Naive thymus-derived CD8-positive, alpha-beta T cell (primary cell): ENCODE data around the gene UPK3B. TPM values are rescaled to one million over a fixed set of nuclear protein-coding genes. Genes with fewer than 3 reads are reported as not detected.
"Not testable (repeated sequence)": the region's sequence is repeated elsewhere in the genome, so short reads cannot be mapped to it uniquely, and the experiment has no call there.

ENCODE experiments used
- ATAC-seq, 2 donors: fragments of 150-1000 bp; cut with Tn5 transposase in 1 of 2; sonication (Bioruptor Pico), chemical (Tn5 transposase) in 1 of 2; 1 replicate in 1 of 2; 2 replicates in 1 of 2; pipeline ENCODE4 v1.10.0; 2021; ENCODE audit warnings: mild to moderate bottlenecking in 2 of 2, moderate library complexity in 2 of 2
- POLR2A ChIA-PET: fragments of 350-600 bp; sonication (Branson Sonifier 250); formaldehyde crosslinking; loops from one replicate; lab custom pipeline; 2021; ENCODE audit warnings: antibody characterized with exemption; lab: Charles Lee
- DNase-seq, 10 donors: peaks; one replicate each; pipeline versions ENCODE4 v3.0.0 to v3.0.0-alpha.2; 2020 to 2022
- H3K27ac Mint-ChIP-seq, 10 donors: one replicate each; pipeline ENCODE4 v1.8.0; 2020 to 2022; ENCODE audit warnings: mild to moderate bottlenecking in 10 of 10, mixed read lengths in 10 of 10, moderate library complexity in 4 of 10, inconsistent platforms in 1 of 10
- H3K27me3 Mint-ChIP-seq, 5 donors: one replicate each; pipeline ENCODE4 v1.8.0; 2021 to 2022; ENCODE audit warnings: mixed read lengths in 5 of 5
- H3K36me3 Mint-ChIP-seq, 3 donors: one replicate each; pipeline ENCODE4 v1.8.0; 2020 to 2022; ENCODE audit warnings: mixed read lengths in 3 of 3, mild to moderate bottlenecking in 2 of 3, inconsistent platforms in 1 of 3
- H3K4me1 Mint-ChIP-seq, 4 donors: one replicate each; pipeline ENCODE4 v1.8.0; 2021 to 2022; ENCODE audit warnings: mixed read lengths in 4 of 4
- H3K4me3 Mint-ChIP-seq, 10 donors: one replicate each; pipeline ENCODE4 v1.8.0; 2020 to 2022; ENCODE audit warnings: mild to moderate bottlenecking in 10 of 10, mixed read lengths in 10 of 10, moderate library complexity in 6 of 10, inconsistent platforms in 1 of 10
- H3K9me3 Mint-ChIP-seq, 9 donors: one replicate each; pipeline ENCODE4 v1.8.0; 2020 to 2022; ENCODE audit warnings: mixed read lengths in 9 of 9, mild to moderate bottlenecking in 3 of 9, inconsistent platforms in 1 of 9, moderate library complexity in 1 of 9
- polyA plus RNA-seq, 3 donors: library from polyadenylated mRNA; unstranded; fragments of 300-500 nt; fragmentation: Illumina TruSeq; gene quantifications; one replicate each; pipeline ENCODE4 v1.2.3, GENCODE V29; 2021
- total RNA-seq, 8 experiments: library from RNA in 2 of 8; stranded (reverse) in 2 of 8; gene quantifications; one replicate each; pipeline ENCODE4 v1.2.3 and lab custom pipeline; 2021 to 2026

Gene UPK3B
- total and polyA plus RNA-seq, 5 experiments from 2014 or later, result 7.3 to 8.4 TPM; not detected in 3

DNA sequence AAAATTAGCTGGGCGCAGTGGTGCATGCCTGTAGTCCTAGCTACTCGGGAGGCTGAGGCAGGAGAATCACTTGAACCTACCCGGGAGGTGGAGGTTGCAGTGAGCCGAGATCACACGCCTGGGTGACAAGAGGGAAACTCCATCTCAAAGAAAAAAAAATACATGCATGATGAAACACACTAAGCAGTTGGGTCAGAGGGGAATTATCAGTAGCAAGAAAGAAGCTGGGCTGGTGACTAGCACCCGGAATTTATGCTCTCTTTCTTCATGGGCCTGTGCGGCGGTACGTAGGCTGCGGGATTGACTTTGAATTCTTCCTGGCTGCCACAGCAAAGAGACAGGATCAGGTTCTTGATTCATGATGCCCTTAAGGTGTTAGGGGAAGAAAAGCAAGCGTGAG lies 30.7 kb upstream of the UPK3B start:
- DNase-seq, H3K4me3 Mint-ChIP-seq, H3K4me1 Mint-ChIP-seq, H3K9me3 Mint-ChIP-seq, POLR2A ChIA-PET, ATAC-seq, H3K27me3 Mint-ChIP-seq, H3K27ac Mint-ChIP-seq: not testable (repeated sequence)
- peaks cover 0 to 25% (median 4%) of the 10 kb centered on the region in 3 donors for H3K36me3 Mint-ChIP-seq

DNA sequence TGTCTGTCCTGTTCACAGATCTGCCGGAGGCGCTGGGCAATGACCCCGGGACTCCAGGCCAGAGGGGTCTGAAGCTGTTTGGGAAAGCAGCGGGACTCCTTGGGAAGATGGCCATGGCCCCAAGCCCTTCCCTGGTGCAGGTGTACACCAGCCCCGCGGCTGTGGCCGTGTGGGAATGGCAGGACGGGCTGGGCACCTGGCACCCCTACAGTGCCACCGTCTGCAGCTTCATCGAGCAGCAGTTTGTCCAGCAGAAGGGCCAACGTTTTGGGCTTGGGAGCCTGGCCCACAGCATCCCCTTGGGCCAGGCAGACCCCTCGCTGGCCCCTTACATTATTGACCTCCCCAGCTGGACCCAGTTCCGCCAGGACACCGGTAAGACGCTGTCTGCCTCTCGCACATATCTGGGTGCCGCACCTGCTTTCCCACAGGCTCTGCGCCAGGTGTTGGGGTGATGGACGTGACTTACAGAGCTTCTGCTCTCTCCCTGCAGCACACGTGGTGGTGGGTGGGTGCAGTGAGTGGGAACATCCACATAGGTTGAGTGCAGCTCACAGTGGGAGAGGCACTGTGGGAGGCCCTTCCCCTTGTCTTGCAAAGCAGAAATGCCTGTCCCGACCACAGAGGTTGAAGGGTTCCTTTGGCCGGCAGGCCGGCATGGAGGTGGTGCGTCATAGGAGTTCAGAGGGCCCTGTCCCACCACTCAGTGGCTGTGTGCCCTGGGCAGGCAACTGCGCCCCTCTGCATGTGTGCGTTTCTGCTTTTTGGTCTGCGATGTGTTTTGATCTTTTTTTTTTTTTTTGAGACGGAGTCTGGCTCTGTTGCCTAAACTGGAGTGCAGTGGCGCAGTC lies 29.7 kb upstream of the UPK3B start:
- DNase-seq, H3K27me3 Mint-ChIP-seq, H3K27ac Mint-ChIP-seq, H3K4me1 Mint-ChIP-seq, ATAC-seq, H3K4me3 Mint-ChIP-seq, H3K9me3 Mint-ChIP-seq, POLR2A ChIA-PET: not testable (repeated sequence)
- H3K36me3 Mint-ChIP-seq, result peaks cover 0 to 25% (median 4%) of the 10 kb centered on the region in 3 donors

DNA sequence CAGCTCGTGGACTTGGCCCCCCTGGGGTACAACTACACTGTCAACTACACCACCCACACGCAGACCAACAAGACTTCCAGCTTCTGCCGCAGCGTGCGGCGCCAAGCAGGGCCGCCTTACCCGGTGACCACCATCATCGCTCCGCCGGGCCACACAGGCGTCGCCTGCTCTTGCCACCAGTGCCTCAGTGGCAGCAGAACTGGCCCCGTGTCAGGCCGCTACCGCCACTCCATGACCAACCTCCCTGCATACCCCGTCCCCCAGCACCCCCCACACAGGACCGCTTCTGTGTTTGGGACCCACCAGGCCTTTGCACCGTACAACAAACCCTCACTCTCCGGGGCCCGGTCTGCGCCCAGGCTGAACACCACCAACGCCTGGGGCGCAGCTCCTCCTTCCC lies 27.7 kb upstream of the UPK3B start:
- H3K9me3 Mint-ChIP-seq, POLR2A ChIA-PET, H3K4me3 Mint-ChIP-seq, ATAC-seq, H3K27ac Mint-ChIP-seq, H3K4me1 Mint-ChIP-seq, DNase-seq, H3K27me3 Mint-ChIP-seq: not testable (repeated sequence)
- peaks cover 0 to 25% (median 4%) of the 10 kb centered on the region in 3 donors for H3K36me3 Mint-ChIP-seq

DNA sequence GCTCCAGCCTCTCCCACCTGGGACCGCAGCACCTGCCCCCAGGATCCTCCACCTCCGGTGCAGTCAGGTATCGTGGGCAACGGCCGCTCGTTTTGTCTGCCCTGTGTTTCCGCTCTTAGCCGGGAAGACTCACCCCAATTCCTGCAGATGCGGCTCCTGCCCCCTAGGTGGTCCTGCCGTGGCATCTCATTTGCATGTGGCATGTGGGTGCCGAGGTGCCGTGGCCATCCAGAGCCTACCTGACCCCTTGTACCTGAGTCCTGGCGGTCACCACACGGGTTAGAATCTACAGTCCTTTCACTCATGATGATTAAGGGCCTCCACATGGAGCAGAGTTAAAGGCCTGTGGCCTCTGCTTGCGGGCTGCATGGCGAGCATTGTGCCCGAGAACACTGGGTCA lies 27.3 kb upstream of the UPK3B start:
- H3K9me3 Mint-ChIP-seq, POLR2A ChIA-PET, H3K27me3 Mint-ChIP-seq, H3K4me1 Mint-ChIP-seq, H3K4me3 Mint-ChIP-seq, ATAC-seq, DNase-seq: not testable (repeated sequence)
- peaks cover 0 to 25% (median 4%) of the 10 kb centered on the region in 3 donors for H3K36me3 Mint-ChIP-seq
- peak overlapping the region in 1 of 10 donors; percentile 35 for H3K27ac Mint-ChIP-seq

DNA sequence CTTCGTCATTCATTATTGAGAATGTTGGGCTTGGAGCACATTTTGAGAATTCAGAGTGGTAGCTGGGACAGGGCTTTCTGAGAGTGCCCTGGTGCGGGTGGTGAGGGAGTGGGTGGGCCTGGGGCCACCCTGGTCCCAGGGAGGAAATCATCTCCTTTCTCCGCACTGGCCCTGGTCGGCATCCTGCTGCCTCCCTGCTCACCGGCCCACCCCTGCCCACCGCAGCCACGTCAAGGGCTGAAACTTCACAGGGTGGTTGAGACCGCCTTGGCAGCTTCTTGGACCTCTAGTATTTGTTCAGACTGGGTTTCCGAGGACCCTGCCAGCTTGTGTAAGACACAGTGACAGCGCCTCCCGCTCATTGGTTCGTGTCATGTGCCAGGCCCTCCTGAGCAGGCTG lies 25.9 kb upstream of the UPK3B start:
- H3K9me3 Mint-ChIP-seq, DNase-seq, H3K27ac Mint-ChIP-seq, H3K4me1 Mint-ChIP-seq, H3K4me3 Mint-ChIP-seq, H3K27me3 Mint-ChIP-seq, POLR2A ChIA-PET, ATAC-seq: not testable (repeated sequence)
- peaks cover 0 to 25% (median 4%) of the 10 kb centered on the region in 3 donors for H3K36me3 Mint-ChIP-seq

DNA sequence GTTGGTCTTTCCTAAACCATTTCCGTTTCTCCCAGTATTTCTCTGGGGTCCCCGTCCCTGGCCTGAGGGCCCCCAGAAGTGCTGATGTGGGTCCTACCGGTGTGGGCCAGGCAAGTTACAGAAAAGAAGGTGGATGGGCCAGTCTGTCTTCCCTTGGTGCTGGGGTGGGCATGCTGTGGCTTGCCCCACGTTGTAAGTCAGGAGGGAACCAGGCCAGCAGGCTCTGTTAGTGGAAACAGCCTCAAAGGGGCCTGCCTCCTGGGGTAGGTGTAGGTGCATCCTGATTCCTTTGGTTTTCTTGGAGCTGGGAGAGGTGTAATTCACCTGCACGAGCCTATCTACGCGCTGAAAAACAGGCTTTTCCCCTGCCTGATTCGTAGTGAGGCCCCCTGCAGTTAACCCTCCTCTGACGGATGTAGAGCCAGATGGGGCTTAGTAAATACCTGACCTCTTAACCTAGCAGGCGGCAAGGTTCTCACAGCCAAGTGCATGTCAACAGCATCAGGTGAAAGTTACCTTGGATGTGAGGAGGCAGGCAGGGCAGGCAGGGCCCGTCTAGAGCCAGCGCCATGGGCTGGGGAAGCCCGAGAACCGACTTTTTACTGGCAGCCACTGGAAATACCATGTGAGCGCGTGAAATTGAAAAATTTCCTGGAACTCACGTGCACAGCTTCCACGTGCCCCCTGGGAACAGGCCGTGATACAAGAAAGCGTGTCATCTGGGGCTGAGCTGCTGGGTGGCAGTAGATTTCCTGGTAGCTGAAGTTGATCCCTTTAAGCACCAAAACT lies 24.3 kb upstream of the UPK3B start:
- POLR2A ChIA-PET, result interaction anchor here (0.6 kb wide), 1 partner anchor 92 kb away, joined by 3 read pairs; no protein-coding TSS in a partner anchor
- peak overlapping the region in 2 of 10 donors; percentile 79 to 91 for H3K27ac Mint-ChIP-seq
- not testable (repeated sequence) for H3K4me1 Mint-ChIP-seq, H3K9me3 Mint-ChIP-seq, H3K27me3 Mint-ChIP-seq
- DNase-seq (peak in 1 of 10 donors; percentile 24), ATAC-seq (peak; percentile 29 to 43)
- peak overlapping the region in 1 of 10 donors; percentile 45 for H3K4me3 Mint-ChIP-seq
- peaks cover 0 to 20% (median 4%) of the 10 kb centered on the region in 3 donors for H3K36me3 Mint-ChIP-seq

DNA sequence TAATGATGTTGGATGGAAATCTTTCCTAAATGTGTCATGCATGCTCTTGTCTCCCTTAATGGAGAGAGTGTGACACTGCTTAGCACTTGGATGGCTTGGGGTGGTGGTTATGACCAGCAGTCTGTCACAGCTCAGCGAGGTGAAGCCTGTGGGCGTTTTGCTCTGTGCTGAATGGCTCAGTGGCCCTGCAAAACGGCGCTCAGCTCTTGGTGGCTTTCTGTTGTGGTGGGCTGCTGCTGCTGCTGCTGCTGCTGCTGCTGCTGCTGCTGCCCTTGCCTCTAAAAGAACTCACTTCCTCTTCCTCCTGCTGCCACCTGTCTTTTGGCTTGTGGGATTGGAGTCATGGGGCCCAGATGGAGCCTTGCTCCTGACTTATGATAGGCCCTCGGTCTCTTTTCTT lies 23.7 kb upstream of the UPK3B start:
- H3K27me3 Mint-ChIP-seq, H3K4me1 Mint-ChIP-seq, H3K9me3 Mint-ChIP-seq: not testable (repeated sequence)
- POLR2A ChIA-PET, result interaction anchor here (0.6 kb wide), 1 partner anchor 92 kb away, joined by 3 read pairs; no protein-coding TSS in a partner anchor
- ATAC-seq (peak; percentile 96 to 98), DNase-seq (peak in 8 of 10 donors; percentile 5 to 58 (median 35))
- H3K36me3 Mint-ChIP-seq, result peaks cover 0 to 17% (median 4%) of the 10 kb centered on the region in 3 donors
- peak overlapping the region in 9 of 10 donors; percentile 8 to 81 (median 59) for H3K4me3 Mint-ChIP-seq
- peak overlapping the region in 9 of 10 donors; percentile 79 to 93 (median 87) for H3K27ac Mint-ChIP-seq

DNA sequence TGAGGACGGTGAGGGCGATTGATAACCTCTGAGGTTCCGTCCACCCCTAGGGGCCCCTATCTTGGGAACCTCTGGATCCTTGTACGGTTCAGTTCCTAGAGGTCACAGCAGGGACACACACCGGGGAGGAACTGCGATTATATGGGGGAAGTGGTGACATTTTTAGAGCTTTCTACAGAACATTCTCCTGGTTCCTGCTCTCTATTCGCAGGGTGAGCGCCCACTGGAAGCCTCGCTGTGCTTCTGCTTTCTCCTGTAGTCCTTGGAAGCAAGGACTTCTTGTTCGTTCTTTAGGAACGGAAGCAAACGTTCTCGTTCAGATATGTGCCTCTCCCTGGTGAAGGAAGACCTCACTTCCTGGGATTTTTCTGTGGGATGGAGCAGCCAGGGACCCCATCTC lies 22.4 kb upstream of the UPK3B start:
- H3K4me3 Mint-ChIP-seq, H3K27me3 Mint-ChIP-seq, DNase-seq, ATAC-seq, POLR2A ChIA-PET, H3K4me1 Mint-ChIP-seq, H3K36me3 Mint-ChIP-seq, H3K9me3 Mint-ChIP-seq: not testable (repeated sequence)
- peak overlapping the region in 1 of 10 donors; percentile 40 for H3K27ac Mint-ChIP-seq

DNA sequence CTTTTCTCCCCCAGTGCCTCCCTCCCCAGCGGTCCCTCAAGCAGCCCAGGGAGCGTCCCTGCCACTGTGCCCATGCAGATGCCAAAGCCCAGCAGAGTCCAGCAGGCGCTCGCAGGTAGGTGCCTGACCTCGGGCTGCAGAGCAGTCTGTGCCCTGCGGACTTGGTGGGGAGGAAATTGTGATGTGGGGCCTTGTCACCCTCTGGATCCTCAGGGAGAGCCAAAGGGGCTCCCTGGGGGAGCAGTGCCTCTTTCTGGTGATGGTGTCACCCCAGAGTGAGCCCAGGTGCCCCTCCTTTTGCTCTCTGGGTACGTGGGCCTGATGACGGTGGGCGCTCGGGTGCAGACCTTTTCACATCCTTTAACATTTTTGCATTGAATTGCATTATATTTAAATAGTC lies 18.2 kb upstream of the UPK3B start:
- H3K36me3 Mint-ChIP-seq, H3K27me3 Mint-ChIP-seq, POLR2A ChIA-PET, DNase-seq, H3K9me3 Mint-ChIP-seq, H3K4me3 Mint-ChIP-seq, H3K27ac Mint-ChIP-seq, H3K4me1 Mint-ChIP-seq, ATAC-seq: not testable (repeated sequence)

DNA sequence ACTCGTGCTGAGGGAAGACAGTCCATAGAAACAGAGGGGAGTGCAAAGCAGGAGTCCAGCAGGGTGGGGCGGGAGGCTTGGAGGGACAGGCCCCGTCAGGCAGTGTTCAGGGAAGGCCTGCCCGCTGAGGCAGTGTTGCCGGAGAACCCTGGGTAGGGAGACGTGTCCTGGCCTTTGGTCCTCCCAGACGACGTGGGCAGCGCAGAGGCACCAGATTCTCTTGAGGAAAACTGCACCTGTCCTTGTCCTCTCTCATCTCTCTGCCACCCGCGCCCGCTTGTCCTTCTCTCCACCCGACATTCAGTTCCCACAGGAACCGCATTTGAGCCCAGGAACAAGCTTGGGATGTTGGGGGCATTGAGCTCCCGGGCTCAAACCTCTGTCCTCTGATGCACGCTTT lies 14.6 kb upstream of the UPK3B start:
- H3K36me3 Mint-ChIP-seq, H3K4me3 Mint-ChIP-seq, ATAC-seq, H3K27ac Mint-ChIP-seq, H3K4me1 Mint-ChIP-seq, DNase-seq, H3K9me3 Mint-ChIP-seq, POLR2A ChIA-PET, H3K27me3 Mint-ChIP-seq: not testable (repeated sequence)

DNA sequence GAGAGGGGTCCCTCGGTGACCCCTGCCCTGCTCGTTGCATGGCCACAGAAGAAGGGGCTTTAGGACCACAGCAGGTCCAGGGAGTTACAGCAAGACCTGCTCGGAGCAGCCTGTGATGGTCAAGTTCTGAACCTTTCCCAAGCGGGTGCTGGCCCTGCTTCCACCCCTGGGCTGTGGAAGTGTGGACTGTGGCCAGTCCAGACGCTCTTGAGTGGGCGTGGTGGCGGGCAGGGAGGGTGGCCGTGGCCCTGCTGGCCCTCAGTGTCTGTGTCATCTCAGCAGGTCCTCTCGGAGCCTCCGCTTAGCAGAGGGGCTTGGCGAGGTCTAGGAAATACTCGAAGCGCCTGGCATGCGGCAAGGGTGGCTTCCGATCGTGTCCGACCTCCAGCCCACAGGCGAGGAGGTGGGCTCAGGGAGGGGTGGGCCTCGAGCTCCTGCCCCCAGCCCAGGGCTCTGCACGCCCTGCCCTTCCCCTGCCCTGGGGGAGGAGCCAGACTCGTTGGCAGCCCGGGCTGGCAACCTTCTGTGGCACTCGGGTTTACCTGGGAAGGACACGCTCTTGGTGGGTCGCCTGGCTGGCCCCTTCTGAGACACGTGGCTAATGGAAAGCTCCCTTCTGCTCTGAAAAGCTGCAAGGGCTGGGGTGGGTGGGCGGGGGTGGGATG lies 12.3 kb upstream of the UPK3B start:
- H3K9me3 Mint-ChIP-seq, H3K27me3 Mint-ChIP-seq, H3K36me3 Mint-ChIP-seq, H3K4me1 Mint-ChIP-seq, ATAC-seq, DNase-seq, H3K4me3 Mint-ChIP-seq, POLR2A ChIA-PET, H3K27ac Mint-ChIP-seq: not testable (repeated sequence)

DNA sequence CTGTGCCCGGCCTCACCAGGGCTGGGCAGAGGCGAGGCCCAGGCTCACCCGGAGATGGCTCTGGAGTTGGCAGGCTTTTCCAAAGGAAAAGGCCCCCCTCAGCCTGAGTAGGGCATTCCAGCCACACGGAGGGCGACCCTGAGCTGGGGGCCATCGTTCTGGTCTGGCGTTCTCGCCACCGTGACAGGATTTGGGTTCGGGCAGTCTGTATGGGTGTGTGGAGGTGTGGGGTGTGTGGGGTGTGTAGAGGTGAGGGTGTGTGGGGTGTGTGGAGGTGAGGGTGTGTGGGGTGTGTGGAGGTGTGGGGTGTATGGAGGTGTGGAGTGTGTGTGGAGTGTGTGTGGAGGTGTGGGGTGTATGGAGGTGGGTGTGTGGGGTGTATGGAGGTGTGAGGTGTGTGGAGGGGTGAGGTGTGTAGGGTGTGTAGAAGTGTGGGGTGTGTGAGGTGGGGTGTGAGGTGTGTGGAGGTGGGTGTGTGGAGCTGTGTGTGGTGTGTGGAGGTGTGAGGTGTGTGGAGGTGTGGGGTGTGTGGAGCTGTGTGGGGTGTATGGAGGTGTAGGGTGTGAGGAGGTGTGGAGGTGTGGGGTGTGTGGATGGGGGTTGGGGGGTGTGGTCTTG lies 11.7 kb upstream of the UPK3B start:
- H3K9me3 Mint-ChIP-seq, H3K36me3 Mint-ChIP-seq, ATAC-seq, H3K4me3 Mint-ChIP-seq, POLR2A ChIA-PET, H3K27ac Mint-ChIP-seq, H3K27me3 Mint-ChIP-seq, H3K4me1 Mint-ChIP-seq, DNase-seq: not testable (repeated sequence)
